Measurements from ENCODE around the gene CDC34.

The CDC34 gene

DNA sequence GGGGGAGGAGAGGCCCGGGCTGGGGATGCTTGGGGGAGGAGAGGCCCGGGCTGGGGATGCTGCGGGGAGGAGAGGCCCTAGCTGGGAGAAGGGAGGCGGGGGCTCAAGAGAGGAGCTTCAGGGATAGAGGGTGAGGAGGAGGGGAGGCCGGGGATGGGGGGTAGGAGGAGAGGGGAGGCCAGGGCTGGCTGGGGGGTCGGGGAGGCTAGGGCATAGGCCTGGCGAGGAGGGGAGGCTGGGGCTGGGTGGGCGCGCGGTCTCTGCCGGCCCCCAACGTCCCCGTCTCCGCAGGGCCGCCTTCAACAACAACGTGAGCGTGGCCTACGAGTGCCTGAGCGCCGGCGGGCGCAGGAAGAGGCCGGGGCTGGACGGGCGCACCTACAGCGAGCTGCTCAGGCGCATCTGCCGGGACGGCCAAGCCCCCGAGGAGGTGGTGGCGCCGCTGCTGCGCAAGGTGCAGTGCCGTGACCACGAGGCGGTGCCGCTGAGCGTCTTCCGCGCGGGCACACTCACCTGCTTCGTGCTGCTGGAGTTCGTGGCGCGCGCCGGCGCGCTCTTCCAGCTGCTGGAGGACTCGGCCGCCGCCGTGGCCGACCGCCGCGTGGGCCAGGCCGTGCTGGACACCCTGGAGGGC is 12.8 kb upstream of the CDC34 start:
- DNase-seq = peak in 1 of 56 donors; percentile 13

DNA sequence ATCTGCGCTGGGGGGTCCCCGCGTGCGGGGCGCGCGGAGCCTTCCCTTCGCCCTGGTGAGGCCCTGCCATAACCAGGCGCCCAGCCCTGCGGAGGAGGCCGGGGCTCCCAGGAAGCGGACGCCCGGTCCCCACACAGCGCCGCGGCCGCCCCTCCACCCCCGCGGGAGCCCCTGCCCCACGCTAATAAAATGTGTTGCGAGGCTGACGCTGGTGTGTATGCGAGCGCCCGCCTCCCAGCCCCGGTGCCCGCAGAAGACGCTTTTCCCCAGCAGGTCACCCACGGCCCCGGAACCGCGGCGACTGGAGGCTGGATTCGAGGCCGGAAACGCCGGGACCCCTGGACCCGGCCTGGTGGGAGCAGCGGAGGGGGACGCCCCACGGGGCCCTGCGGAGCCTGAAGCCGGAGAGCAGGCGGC is 12.1 kb upstream of the CDC34 start:
- no peak for DNase-seq

- DNase-seq = no peak
Measured at GRCh38 chr19:522726-523125, 8.8 kb upstream of the CDC34 start.

DNA sequence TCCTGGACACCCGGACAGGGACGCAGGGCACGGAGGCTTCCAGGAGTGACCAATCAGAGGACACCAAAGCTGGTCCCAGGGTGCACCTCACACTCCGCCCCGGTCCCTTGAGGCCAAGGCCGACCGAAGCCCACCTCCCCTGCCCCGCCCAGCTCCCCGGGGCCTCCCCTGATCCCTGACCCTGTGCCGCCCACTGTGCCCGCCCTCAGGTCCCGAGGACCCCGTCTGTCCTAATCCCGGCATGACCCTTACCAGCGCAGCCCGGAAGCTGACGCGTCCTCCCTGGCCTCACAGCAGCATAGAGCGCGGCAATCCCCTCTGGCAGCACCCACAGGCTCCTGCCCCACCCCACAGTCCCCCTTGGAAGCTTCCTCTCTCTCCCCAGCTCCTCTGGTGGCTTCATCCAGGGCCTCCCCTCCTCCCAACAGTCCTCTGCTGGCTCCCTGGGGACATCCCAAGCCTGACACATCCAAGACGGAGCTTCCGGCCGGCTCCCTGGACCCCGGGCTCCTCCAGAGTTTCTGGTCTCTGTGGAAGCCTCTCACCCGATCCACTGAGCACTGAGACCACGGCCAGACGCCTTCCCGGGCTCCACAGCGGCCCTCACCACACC is 7.4 kb upstream of the CDC34 start:
- no peak for DNase-seq

DNA sequence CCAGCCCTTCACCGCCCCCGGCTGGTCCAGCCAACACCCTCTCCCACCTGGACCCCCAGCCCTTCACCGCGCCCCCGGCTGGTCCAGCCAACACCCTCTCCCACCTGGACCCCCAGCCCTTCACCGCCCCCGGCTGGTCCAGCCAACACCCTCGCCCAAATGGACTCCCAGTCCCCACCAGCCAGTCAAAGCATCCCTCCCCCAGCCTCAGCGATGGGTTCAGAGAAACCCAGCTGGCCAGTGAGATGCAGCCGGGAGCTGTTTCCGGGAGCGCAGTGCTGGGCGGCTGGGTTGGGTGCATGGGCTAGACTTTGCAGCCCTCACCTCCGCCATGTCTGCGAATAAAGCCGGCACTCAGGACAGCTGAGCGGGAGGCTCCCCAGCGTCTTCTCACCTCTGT is 6.5 kb upstream of the CDC34 start:
- peak in 3 of 56 donors; percentile 20 to 50 (median 38) for DNase-seq

GRCh38 chr19:525857-526419 is 5.6 kb upstream of the CDC34 start:
- no peak for DNase-seq

DNA sequence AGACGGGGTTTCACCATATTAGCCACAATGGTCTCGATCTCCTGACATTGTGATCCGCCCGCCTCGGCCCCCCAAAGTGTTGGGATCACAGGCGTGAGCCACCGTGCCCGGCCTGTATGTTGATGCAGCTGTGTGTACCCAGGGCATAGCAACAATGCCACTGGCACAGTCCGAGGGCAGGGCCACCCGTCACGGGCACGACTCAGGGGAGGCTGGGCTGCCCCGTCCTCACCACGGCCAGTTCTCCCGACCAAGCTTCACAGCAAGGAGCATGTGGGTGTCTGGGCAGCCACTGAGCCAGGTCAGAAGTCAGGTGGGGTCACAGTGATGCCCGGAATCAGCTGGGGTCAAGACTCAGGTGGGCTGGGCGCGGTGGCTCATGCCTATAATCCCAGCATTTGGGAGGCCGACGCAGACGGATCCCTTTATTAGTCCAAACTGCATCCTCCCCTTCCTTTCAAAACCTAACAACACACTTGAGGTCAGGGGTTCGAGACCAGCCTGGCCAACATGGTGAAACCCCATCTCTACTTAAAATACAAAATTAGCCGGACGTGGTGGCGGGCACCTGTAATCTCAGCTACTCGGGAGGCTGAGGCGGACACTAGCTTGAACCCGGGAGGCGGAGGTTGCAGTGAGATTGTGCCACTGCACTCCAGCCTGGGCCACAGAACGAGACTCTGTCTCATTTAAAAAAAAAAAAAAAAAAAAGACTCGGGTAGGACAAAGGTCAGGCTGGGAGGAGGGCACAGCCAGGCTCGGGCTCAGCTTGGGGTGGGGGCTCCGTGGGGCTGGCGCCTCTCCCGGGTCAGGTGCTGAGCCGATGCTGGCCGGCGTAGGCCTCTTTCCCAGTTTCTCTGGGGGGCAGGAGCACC is 1.2 kb upstream of the CDC34 start:
- no peak for DNase-seq

DNA sequence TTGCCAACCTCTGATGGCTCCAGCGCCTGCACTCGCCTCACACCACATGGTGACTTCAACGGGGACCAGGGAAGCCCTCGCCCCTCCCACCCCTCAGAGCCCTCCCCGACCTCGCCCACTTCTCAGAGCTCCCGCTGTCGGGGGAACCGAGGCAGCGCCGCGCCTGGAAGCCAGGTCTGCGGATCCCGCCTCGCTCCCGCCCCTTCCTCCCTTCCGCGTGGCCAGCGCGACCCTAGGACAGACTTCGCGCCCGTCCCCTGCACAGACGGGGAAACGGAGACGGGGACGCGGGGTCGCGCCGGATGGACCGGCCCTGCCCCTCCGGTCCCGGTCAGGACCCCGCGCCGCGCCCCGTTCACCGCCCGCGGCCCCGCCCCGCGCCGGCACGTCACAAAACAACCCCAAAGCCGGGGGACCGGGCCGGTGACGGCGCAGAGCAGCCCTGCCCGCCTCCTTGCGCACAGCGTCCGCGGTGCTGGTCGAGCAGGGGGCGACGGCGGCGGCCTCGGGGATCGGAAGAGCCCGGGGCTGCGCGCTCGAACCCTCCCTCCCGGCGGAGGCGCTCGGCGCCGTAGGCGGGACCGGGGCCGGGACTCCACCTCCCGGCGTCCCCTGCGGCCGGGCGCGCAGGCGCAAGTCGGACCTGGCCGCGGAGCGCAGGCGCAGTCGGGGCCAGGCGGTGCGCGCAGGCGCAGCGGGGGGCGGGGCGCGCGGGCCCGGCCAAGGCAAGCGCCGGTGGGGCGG is 379 bp upstream of the CDC34 start:
- DNase-seq = peak in 50 of 56 donors; percentile 20 to 87 (median 67)

- DNase-seq = peak in 55 of 56 donors; percentile 24 to 88 (median 70)
Measured at GRCh38 chr19:532561-533363, 1.2 kb downstream of the CDC34 start.

DNA sequence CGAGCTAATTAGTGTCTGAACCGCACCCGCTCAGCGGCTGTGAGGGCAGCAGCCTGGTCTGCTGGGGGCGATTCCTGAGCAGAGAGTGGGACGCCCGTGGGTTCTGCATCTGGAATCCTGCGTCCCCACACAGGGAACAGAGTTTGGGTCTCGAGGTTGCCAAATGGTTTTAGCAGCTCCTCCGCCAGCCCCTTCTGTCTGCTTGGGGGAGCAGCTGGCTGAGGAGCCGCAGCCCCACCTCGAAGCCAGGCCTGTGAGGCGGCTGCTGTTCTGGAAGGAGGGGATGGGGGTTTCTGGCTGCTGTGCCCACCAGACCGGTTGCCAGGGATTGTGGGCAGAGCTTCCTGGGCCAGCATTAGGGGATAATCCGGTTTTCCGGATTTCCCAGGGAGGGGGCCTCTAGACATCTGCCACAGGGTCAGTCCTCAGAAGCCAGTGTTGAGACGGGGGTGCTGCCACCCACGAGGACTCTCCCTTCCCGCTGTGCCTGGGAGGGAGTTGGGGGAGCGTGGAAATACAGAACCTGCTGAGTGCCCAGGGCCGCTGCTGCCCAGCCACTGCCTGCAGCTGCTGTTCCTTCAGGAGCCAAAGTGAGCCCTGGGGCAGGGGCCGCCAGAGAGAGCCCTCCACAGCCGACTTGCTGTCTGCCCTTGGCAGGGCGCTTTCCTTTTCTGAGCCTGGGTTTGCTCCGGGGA is 2.0 kb downstream of the CDC34 start:
- no peak for DNase-seq

GRCh38 chr19:534088-534487 is 2.5 kb downstream of the CDC34 start:
- DNase-seq = no peak

- no peak for DNase-seq
Measured at GRCh38 chr19:535017-535835, 3.7 kb downstream of the CDC34 start.

- DNase-seq = no peak
Measured at GRCh38 chr19:536031-536880, 4.7 kb downstream of the CDC34 start.

DNA sequence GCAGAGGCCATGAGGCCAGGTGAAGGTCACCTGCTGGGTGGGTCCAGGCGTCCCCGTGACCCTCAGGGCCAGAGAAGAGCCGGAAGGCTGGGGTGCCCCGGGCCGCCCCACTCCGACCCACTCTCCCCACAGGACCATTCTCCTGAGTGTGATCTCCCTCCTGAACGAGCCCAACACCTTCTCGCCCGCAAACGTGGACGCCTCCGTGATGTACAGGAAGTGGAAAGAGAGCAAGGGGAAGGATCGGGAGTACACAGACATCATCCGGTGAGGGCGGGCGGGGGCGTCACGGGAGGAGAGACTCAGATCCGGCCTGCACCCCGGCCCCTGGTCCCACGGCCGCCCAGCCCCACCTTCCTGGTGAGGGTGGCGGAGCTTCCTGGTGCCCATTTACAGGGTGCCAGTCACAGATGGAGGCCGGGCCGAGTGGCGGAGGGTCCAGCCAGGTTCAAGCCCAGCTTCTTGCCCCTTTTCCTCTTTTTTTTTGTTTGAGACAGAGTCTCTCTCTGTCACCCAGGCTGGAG is 5.4 kb downstream of the CDC34 start:
- no peak for DNase-seq

GRCh38 chr19:538641-539428 is 7.3 kb downstream of the CDC34 start:
- no peak for DNase-seq

GRCh38 chr19:539429-540030 is 8.0 kb downstream of the CDC34 start:
- DNase-seq = no peak

Measured in amygdala (tissue), 56 donors.